ENCODE measurements around the gene NUP43.
A peak's percentile ranks its signal among the peaks of the same experiment; 100 is the strongest.
"Not testable (repeated sequence)": the region's sequence is repeated elsewhere in the genome, so short reads cannot be mapped to it uniquely, and the experiment has no call there.

The NUP43 gene

GRCh38 chr6:149749594-149750135, 3.3 kb upstream of the NUP43 start, which contains the start of gene PCMT1:
Gene PCMT1 (plus strand): TSS chr6:149749741. CDS start chr6:149749902, 161 bp downstream.
- TF ChIP-seq CTCF (IDR thresholded peaks at IDR 0.05; ENCODE audit: extremely low read depth, insufficient read depth, missing control alignments) = no peak
- in situ Hi-C loops (cut with MboI; ENCODE audit: low pct_unique_long_range_greater_than_20kb, low sequenced_read_pairs, unreplicated experiment) = no loop called here

GRCh38 chr6:149749082-149749593, 2.8 kb upstream of the NUP43 start:
- in situ Hi-C loops (cut with MboI; ENCODE audit: low pct_unique_long_range_greater_than_20kb, low sequenced_read_pairs, unreplicated experiment); DNase-seq (ENCODE audit: low spot score): not testable (repeated sequence)

More at GRCh38 chr6:149749594-149750135, 3.3 kb upstream of the NUP43 start, which contains the start of gene PCMT1:
- DNase-seq (ENCODE audit: low spot score) = peak; percentile 95

- DNase-seq (ENCODE audit: low spot score); in situ Hi-C loops (cut with MboI; ENCODE audit: low pct_unique_long_range_greater_than_20kb, low sequenced_read_pairs, unreplicated experiment): not testable (repeated sequence)
These were observed 1.1 kb downstream of the NUP43 start for GRCh38 chr6:149745252-149745651.

GRCh38 chr6:149734915-149735314, 11.4 kb downstream of the NUP43 start:
- TF ChIP-seq CTCF (IDR thresholded peaks at IDR 0.05; ENCODE audit: extremely low read depth, insufficient read depth, missing control alignments) = no peak
- DNase-seq (ENCODE audit: low spot score) = no peak
- in situ Hi-C loops (cut with MboI; ENCODE audit: low pct_unique_long_range_greater_than_20kb, low sequenced_read_pairs, unreplicated experiment) = no loop called here

- TF ChIP-seq CTCF (IDR thresholded peaks at IDR 0.05; ENCODE audit: extremely low read depth, insufficient read depth, missing control alignments) = no peak
- no peak for DNase-seq (ENCODE audit: low spot score)
- in situ Hi-C loops (cut with MboI; ENCODE audit: low pct_unique_long_range_greater_than_20kb, low sequenced_read_pairs, unreplicated experiment) = no loop called here
These were observed 13.1 kb downstream of the NUP43 start for GRCh38 chr6:149733089-149733720.

GRCh38 chr6:149729824-149730223, 16.5 kb downstream of the NUP43 start:
- in situ Hi-C loops (cut with MboI; ENCODE audit: low pct_unique_long_range_greater_than_20kb, low sequenced_read_pairs, unreplicated experiment) = no loop called here
- DNase-seq (ENCODE audit: low spot score) = no peak
- no peak for TF ChIP-seq CTCF (IDR thresholded peaks at IDR 0.05; ENCODE audit: extremely low read depth, insufficient read depth, missing control alignments)

GRCh38 chr6:149728499-149729234, 17.7 kb downstream of the NUP43 start:
- no peak for DNase-seq (ENCODE audit: low spot score)
- in situ Hi-C loops (cut with MboI; ENCODE audit: low pct_unique_long_range_greater_than_20kb, low sequenced_read_pairs, unreplicated experiment) = no loop called here
- no peak for TF ChIP-seq CTCF (IDR thresholded peaks at IDR 0.05; ENCODE audit: extremely low read depth, insufficient read depth, missing control alignments)

All from GM13977 (cell line).